HCT116 (cell line): ENCODE results near the gene TMEM269. TPM values are rescaled to one million over a fixed set of nuclear protein-coding genes. Genes with fewer than 3 reads are reported as not detected.

ENCODE experiments used
- ATAC-seq: fragments of 200-7000 bp; cut with Tn5 transposase; 2 replicates; pipeline ENCODE4 v1.9.1; 2020; ENCODE audit warnings: mild to moderate bottlenecking, moderate library complexity
- BruUV-seq: library from RNA; stranded (reverse); fragments of 400-500 nt; replicated peaks from 2 replicates; lab custom pipeline; 2021; lab: Mats Ljungman, UMichigan
- CTCF ChIA-PET: fragments of 300-600 bp; sonication (Branson Sonifier 250); formaldehyde crosslinking; loops from one replicate; lab custom pipeline; 2021; ENCODE audit warnings: antibody characterized with exemption; lab: Charles Lee
- POLR2A ChIA-PET: fragments of 300-600, 350-600 bp; sonication (Branson Sonifier 250); formaldehyde crosslinking; loops from one replicate; lab custom pipeline; 2021; ENCODE audit warnings: antibody characterized with exemption; lab: Charles Lee
- RAD21 ChIA-PET, 2 experiments: fragments of 300-600 bp; sonication (Branson Sonifier 250); formaldehyde crosslinking; loops; one replicate each; lab custom pipeline; 2023; ENCODE audit warnings: low total read pairs in 2 of 2; ENCODE audit not compliant: uncharacterized antibody in 2 of 2, unreplicated experiment in 2 of 2, low non-redundant PET in 1 of 2; lab: Charles Lee
- DNase-seq: peaks from one replicate; pipeline ENCODE4 v3.0.0-alpha.2; 2010; ENCODE audit warnings: low read depth, low spot score
- H2AFZ ChIP-seq: fragments of 200-600 bp; shearing (Covaris generic), sonication (generic); 2 replicates; pipeline ENCODE4 v1.6.1; 2017; ENCODE audit warnings: low read depth, mixed run types, mixed read lengths, antibody characterized with exemption, low read length; ENCODE audit not compliant: poor library complexity, severe bottlenecking
- H3K27ac ChIP-seq: 2 replicates; pipeline ENCODE4 v1.5.1; 2012; ENCODE audit warnings: low read depth, low read length
- H3K27me3 ChIP-seq: fragments of 200-600 bp; sonication (generic); 2 replicates; pipeline ENCODE4 v1.6.1; 2016; ENCODE audit warnings: mixed run types, low read length, mixed read lengths; ENCODE audit not compliant: insufficient read depth
- H3K36me3 ChIP-seq, 2 experiments: fragments of 200-500 bp in 1 of 2; fragments of 200-600 bp in 1 of 2; sonication (Bioruptor generic) in 1 of 2; sonication (generic) in 1 of 2; 2 replicates each; pipeline versions ENCODE4 v1.5.1 to v1.6.1; 2014 to 2016; ENCODE audit warnings: low read length in 2 of 2, inconsistent platforms in 1 of 2, mixed read lengths in 1 of 2, mixed run types in 1 of 2; ENCODE audit not compliant: insufficient read depth in 2 of 2, control insufficient read depth in 1 of 2
- H3K4me1 ChIP-seq, 2 experiments: fragments of 200-600 bp in 1 of 2; sonication (generic) in 1 of 2; 2 replicates each; pipeline versions ENCODE4 v1.5.1 to v1.6.1; 2012 to 2017; ENCODE audit warnings: low read length in 2 of 2, inconsistent platforms in 1 of 2, mild to moderate bottlenecking in 1 of 2, mixed read lengths in 1 of 2, mixed run types in 1 of 2, moderate library complexity in 1 of 2; ENCODE audit not compliant: insufficient read depth in 2 of 2, control insufficient read depth in 1 of 2
- H3K4me2 ChIP-seq: fragments of 200-600 bp; sonication (generic); 2 replicates; pipeline ENCODE4 v1.6.1; 2017; ENCODE audit warnings: mixed run types, low read length, mixed read lengths
- H3K4me3 ChIP-seq, 2 experiments: fragments of 200-600 bp in 1 of 2; sonication (generic) in 1 of 2; replicated peaks in 1 of 2; 2 replicates each; pipeline ENCODE4 v1.5.1; 2011 to 2016; ENCODE audit warnings: low read length in 2 of 2, control low read depth in 1 of 2, low read depth in 1 of 2, mild to moderate bottlenecking in 1 of 2, mixed read lengths in 1 of 2, mixed run types in 1 of 2
- H3K79me2 ChIP-seq: fragments of 200-600 bp; sonication (generic); 2 replicates; pipeline ENCODE4 v1.6.1; 2017; ENCODE audit warnings: mild to moderate bottlenecking, mixed run types, low read length, moderate library complexity, mixed read lengths; ENCODE audit not compliant: insufficient read depth
- H3K9ac ChIP-seq: fragments of 200-600 bp; sonication (generic); 2 replicates; pipeline ENCODE4 v1.6.1; 2016; ENCODE audit warnings: low read length, mixed read lengths
- H3K9me2 ChIP-seq: fragments of 200-600 bp; sonication (generic), shearing (Covaris generic); 2 replicates; pipeline ENCODE4 v1.6.1; 2017; ENCODE audit warnings: mixed run types, mild to moderate bottlenecking, moderate library complexity; ENCODE audit not compliant: insufficient read depth
- H3K9me3 ChIP-seq, 2 experiments: fragments of 200-500 bp in 1 of 2; fragments of 200-600 bp in 1 of 2; sonication (Bioruptor generic) in 1 of 2; sonication (generic) in 1 of 2; 2 replicates each; pipeline ENCODE4 v1.6.1; 2014 to 2017; ENCODE audit warnings: low read length in 2 of 2, mixed read lengths in 2 of 2, inconsistent platforms in 1 of 2, low read depth in 1 of 2, mild to moderate bottlenecking in 1 of 2, mixed run types in 1 of 2, moderate library complexity in 1 of 2; ENCODE audit not compliant: control insufficient read depth in 1 of 2, insufficient read depth in 1 of 2
- H4K20me1 ChIP-seq: fragments of 200-600 bp; sonication (generic), shearing (Covaris generic); 2 replicates; pipeline ENCODE4 v1.6.1; 2017; ENCODE audit warnings: mixed run types, mild to moderate bottlenecking, moderate library complexity; ENCODE audit not compliant: insufficient read depth
- CBX3 ChIP-seq: IDR thresholded peaks from 2 replicates; pipeline ENCODE4 v1.6.1; 2012; ENCODE audit warnings: low read depth
- ELF1 ChIP-seq: IDR thresholded peaks from 2 replicates; pipeline ENCODE4 v1.6.1; 2012; ENCODE audit warnings: low read depth, borderline replicate concordance
- EZH2phosphoT487 ChIP-seq: fragments of 200-600 bp; IDR thresholded peaks from 2 replicates; pipeline ENCODE4 v1.6.1; 2018; ENCODE audit warnings: antibody characterized with exemption, borderline replicate concordance
- TCF7L2 ChIP-seq: IDR thresholded peaks from 2 replicates; pipeline ENCODE4 v1.7.0; 2011; ENCODE audit warnings: borderline replicate concordance, inconsistent platforms; ENCODE audit not compliant: insufficient read depth, insufficient read length; ENCODE audit errors: extremely low read depth
- YY1 ChIP-seq: IDR thresholded peaks from 2 replicates; pipeline ENCODE4 v1.6.1; 2011; ENCODE audit warnings: low read length, low read depth, moderate library complexity, mild to moderate bottlenecking; ENCODE audit not compliant: insufficient replicate concordance; ENCODE audit errors: extremely low read depth
- ZFX ChIP-seq: fragments of 450-650 bp; IDR thresholded peaks from 2 replicates; pipeline ENCODE4 v1.6.1; 2017
- ZNF274 ChIP-seq: fragments of 200-500 bp; sonication (Bioruptor generic); IDR thresholded peaks from 2 replicates; pipeline ENCODE4 v1.6.1; 2014; ENCODE audit warnings: mild to moderate bottlenecking, low read depth, low read length, inconsistent platforms
- intact Hi-C: fragments of 100-400 bp; cut with micrococcal nuclease; formaldehyde crosslinking; loops from 2 replicates; pipeline ENCODE4 v1.10.0; 2022
- total RNA-seq: library from RNA; stranded (reverse); gene quantifications from one replicate; pipeline ENCODE4 v1.2.1, GENCODE V29; 2021; ENCODE audit not compliant: unreplicated experiment
- TF ChIP-seq, protein P1 (sequence below), 3 experiments: fragments of 200-600 bp in 1 of 3; sonication (generic) in 1 of 3; IDR thresholded peaks in 2 of 3; conservative IDR thresholded peaks in 1 of 3; 2 replicates each; pipeline ENCODE4 v1.5.1; 2012 to 2017; ENCODE audit warnings: low read depth in 2 of 3, low read length in 2 of 3, antibody characterized with exemption in 1 of 3, borderline replicate concordance in 1 of 3, control low read depth in 1 of 3, mild to moderate bottlenecking in 1 of 3, mixed read lengths in 1 of 3, mixed run types in 1 of 3, moderate library complexity in 1 of 3; ENCODE audit not compliant: insufficient read depth in 1 of 3
- TF ChIP-seq, protein P2 (sequence below): IDR thresholded peaks from 2 replicates; pipeline ENCODE4 v1.6.1; 2012; ENCODE audit warnings: low read depth

TMEM269 gene
- total RNA-seq, 1 experiment from 2014 or later, result 0.34 TPM

- Histone ChIP-seq H3K9ac (peak overlapping the region; percentile 77; the same call in 1 of the 2 replicates), H4K20me1 (no peaks in the 10 kb centered on the region), H3K27me3 (no peaks in the 10 kb centered on the region), H3K36me3 (peaks cover 7 to 8% of the 10 kb centered on the region in 2 experiments; a peak in 3 of 4 replicates), H3K79me2 (peaks cover 23% of the 10 kb centered on the region), H3K4me2 (peak overlapping the region; percentile 83), H3K27ac (no peak overlapping the region), H3K4me1 (peaks cover 7 to 16% of the 10 kb centered on the region in 2 experiments; a peak in 3 of 4 replicates), H3K9me3 (no peaks in the 10 kb centered on the region), H3K4me3 (peak overlapping the region; percentile 79 to 82), H2AFZ (no peak overlapping the region), H3K9me2 (no peaks in the 10 kb centered on the region)
- TSS peak; percentile 48 for BruUV-seq
- DNase-seq (no peak), ATAC-seq (no peak)
- no peak for TF ChIP-seq ELF1
- no peak for TF ChIP-seq YY1
- no peak for TF ChIP-seq CBX3
- no peak for TF ChIP-seq ZNF274
- TF ChIP-seq EZH2phosphoT487, result no peak
- no peak for TF ChIP-seq TCF7L2
- RAD21 ChIA-PET, result no interaction called here
- CTCF ChIA-PET, result interaction anchor here (1.9 to 2.2 kb wide), 3 partner anchors 76 to 226 kb away, joined by 4 to 10 read pairs (median 9); no protein-coding TSS in a partner anchor
- intact Hi-C loops, result no loop called here
- POLR2A ChIA-PET, result no interaction called here
Observed at GRCh38 chr1:42847721-42848460, 63.1 kb downstream of the TMEM269 start.

GRCh38 chr1:42848823-42849537 is 64.2 kb downstream of the TMEM269 start:
- Histone ChIP-seq H2AFZ (no peak overlapping the region), H3K36me3 (peaks cover 7 to 8% of the 10 kb centered on the region in 2 experiments; a peak in 3 of 4 replicates), H3K9ac (no peak overlapping the region), H3K9me3 (no peaks in the 10 kb centered on the region), H3K4me2 (no peak overlapping the region), H3K27ac (no peak overlapping the region), H3K27me3 (no peaks in the 10 kb centered on the region), H3K9me2 (no peaks in the 10 kb centered on the region), H3K4me3 (no peak overlapping the region), H4K20me1 (no peaks in the 10 kb centered on the region), H3K4me1 (peaks cover 7 to 16% of the 10 kb centered on the region in 2 experiments; a peak in 3 of 4 replicates), H3K79me2 (peaks cover 23% of the 10 kb centered on the region)
- intact Hi-C loops, result no loop called here
- POLR2A ChIA-PET, result no interaction called here
- no peak for ATAC-seq
- BruUV-seq, result no TSS peak
- no peak for DNase-seq
- CTCF ChIA-PET, result interaction anchor here (2.1 kb wide), 1 partner anchor 225 kb away, joined by 4 read pairs; no protein-coding TSS in a partner anchor
- RAD21 ChIA-PET, result no interaction called here
- TF ChIP-seq EZH2phosphoT487 (no peak), TCF7L2 (no peak), ZNF274 (no peak), YY1 (no peak), ZFX (no peak)
- TF ChIP-seq, protein P1, sequence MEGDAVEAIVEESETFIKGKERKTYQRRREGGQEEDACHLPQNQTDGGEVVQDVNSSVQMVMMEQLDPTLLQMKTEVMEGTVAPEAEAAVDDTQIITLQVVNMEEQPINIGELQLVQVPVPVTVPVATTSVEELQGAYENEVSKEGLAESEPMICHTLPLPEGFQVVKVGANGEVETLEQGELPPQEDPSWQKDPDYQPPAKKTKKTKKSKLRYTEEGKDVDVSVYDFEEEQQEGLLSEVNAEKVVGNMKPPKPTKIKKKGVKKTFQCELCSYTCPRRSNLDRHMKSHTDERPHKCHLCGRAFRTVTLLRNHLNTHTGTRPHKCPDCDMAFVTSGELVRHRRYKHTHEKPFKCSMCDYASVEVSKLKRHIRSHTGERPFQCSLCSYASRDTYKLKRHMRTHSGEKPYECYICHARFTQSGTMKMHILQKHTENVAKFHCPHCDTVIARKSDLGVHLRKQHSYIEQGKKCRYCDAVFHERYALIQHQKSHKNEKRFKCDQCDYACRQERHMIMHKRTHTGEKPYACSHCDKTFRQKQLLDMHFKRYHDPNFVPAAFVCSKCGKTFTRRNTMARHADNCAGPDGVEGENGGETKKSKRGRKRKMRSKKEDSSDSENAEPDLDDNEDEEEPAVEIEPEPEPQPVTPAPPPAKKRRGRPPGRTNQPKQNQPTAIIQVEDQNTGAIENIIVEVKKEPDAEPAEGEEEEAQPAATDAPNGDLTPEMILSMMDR (IDR thresholded peaks at IDR 0.05 in 2 of 3, conservative IDR thresholded peaks at IDR 0.05 in 1 of 3; ENCODE audit: borderline replicate concordance in 1 of 3, insufficient read depth in 1 of 3, low read depth in 2 of 3, low read length in 2 of 3), result no peak
- TF ChIP-seq, protein P2, sequence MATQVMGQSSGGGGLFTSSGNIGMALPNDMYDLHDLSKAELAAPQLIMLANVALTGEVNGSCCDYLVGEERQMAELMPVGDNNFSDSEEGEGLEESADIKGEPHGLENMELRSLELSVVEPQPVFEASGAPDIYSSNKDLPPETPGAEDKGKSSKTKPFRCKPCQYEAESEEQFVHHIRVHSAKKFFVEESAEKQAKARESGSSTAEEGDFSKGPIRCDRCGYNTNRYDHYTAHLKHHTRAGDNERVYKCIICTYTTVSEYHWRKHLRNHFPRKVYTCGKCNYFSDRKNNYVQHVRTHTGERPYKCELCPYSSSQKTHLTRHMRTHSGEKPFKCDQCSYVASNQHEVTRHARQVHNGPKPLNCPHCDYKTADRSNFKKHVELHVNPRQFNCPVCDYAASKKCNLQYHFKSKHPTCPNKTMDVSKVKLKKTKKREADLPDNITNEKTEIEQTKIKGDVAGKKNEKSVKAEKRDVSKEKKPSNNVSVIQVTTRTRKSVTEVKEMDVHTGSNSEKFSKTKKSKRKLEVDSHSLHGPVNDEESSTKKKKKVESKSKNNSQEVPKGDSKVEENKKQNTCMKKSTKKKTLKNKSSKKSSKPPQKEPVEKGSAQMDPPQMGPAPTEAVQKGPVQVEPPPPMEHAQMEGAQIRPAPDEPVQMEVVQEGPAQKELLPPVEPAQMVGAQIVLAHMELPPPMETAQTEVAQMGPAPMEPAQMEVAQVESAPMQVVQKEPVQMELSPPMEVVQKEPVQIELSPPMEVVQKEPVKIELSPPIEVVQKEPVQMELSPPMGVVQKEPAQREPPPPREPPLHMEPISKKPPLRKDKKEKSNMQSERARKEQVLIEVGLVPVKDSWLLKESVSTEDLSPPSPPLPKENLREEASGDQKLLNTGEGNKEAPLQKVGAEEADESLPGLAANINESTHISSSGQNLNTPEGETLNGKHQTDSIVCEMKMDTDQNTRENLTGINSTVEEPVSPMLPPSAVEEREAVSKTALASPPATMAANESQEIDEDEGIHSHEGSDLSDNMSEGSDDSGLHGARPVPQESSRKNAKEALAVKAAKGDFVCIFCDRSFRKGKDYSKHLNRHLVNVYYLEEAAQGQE, result no peak
